ENCODE results near the gene PPEF1.
"Not testable (repeated sequence)": the region's sequence is repeated elsewhere in the genome, so short reads cannot be mapped to it uniquely, and the experiment has no call there.

PPEF1 gene

DNA sequence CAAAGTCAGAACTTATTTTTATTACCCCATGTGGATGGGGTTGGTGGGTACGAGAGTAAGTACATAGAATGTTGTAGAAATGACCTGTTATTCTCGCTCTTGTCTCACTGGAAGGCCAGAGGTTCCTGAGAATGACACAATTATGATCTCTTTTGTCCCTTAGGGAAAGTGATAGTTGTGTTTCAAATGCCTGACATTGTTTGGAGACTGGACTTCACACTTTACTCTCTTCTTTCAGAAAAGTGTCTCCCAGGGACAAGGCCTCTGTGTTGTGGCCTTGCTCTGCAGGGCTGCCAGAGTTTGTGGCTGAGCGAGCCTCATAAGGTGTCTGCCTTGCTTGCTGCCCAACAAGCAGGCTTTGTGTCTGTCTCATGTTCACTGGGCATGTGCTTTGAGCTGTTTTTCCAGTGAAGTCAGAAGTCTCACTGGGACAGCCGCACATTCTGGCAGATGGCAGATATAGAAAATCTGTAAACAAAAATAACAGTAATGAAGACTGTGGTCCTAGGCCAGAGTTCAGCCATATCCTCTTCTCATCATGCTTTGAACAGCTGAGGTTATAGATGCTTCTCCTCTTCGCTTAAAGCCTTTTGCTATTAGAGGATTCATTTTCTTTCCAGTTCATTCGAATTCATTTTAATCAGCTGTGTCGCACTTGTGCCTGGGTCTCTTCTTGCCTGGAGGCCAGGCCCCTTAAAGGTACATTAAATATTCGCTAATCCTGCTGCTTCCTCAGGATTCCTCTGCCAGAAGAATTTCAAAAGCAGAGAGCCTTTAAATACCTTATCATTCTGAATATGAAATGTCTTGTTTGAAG, 14.4 kb downstream of the PPEF1 start:
- Histone ChIP-seq H3K4me3 (no peak overlapping the region), H3K9me3 (replicated peaks in 1 of 11) (no peaks in the 10 kb centered on the region), H4K20me1 (no peaks in the 10 kb centered on the region), H3K4me2 (no peak overlapping the region), H3K27me3 (peaks cover 21 to 75% (median 50%) of the 10 kb centered on the region in 11 experiments), H3K27ac (no peak overlapping the region), H3K4me1 (peaks cover 0 to 9% (median 6%) of the 10 kb centered on the region in 10 experiments; a peak in 8 of 20 replicates), H3K36me3 (no peaks in the 10 kb centered on the region), H3K9ac (no peak overlapping the region)
- TF ChIP-seq Cebpa-rat (IDR thresholded peaks at IDR 0.05): no peak

DNA sequence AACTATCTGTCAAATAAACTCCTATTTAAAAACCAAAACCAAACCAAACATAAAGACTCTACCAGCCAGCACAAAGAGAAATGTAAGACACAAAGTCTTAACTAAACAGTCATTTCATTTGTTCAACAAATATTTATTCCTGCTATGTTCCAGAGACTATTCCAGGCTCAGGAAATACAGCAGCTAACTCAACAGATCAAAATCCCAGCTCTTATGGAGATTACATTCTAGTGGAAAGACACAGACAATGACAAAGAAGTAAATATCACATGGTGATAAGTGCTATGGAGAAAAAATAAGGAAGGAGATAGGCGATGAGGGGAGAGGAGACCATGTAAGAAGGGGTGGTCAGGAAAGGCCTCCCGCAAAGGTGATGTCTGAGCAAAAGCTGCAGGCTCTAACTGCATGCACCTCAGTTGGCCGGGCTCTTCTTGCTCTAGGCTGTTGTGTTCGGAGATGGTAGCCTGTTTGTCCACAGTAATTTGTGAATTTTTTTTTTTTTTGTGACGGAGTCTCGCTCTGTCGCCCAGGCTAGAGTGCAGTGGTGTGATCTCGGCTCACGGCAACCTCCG, 15.1 kb downstream of the PPEF1 start:
- Histone ChIP-seq H3K36me3 (no peaks in the 10 kb centered on the region), H3K9me3 (replicated peaks in 1 of 11) (peaks cover 0 to 5% (median 0%) of the 10 kb centered on the region in 11 experiments; a peak in 1 of 22 replicates), H3K9ac (no peak overlapping the region), H3K4me1 (peaks cover 0 to 9% (median 6%) of the 10 kb centered on the region in 10 experiments; a peak in 8 of 20 replicates), H3K27ac (no peak overlapping the region), H3K4me2 (no peak overlapping the region), H3K27me3 (peaks cover 19 to 75% (median 52%) of the 10 kb centered on the region in 11 experiments), H4K20me1 (no peaks in the 10 kb centered on the region), H3K4me3 (no peak overlapping the region)
- TF ChIP-seq Cebpa-rat (IDR thresholded peaks at IDR 0.05): no peak

DNA sequence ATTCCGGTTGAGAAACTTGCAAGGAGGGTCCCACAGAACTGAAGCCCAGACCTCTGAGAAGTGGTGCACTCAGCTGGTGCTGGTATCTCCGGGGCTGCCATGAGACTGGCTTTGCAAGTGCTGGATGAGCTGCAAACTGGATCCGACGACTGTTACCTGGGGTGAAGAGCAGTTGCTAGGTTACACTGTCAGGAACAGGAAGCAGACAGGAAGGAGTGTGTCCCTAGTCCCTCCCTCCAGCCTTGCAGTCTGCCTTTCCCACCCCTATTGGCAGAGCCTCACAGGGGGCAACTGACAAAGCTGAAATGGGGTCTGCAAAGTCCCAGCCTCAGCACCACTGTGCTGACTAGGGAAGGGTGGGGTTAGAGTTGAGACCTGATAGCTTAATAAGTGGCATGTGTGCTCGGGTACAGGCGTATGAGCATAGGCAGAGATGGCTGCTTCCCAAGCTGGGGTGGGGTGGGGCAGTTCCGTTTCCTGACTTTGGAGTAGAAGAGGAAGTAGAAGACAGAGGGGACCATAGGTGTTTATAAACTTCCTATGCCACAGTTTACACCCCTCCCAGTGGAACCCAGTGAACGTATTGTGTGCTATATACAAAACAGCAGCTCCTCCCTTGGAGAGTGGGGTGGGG, 18.0 kb downstream of the PPEF1 start:
- H3K4me1 ChIP-seq: peaks cover 0 to 9% (median 6%) of the 10 kb centered on the region in 10 experiments; a peak in 8 of 20 replicates
- no peaks in the 10 kb centered on the region for H3K36me3 ChIP-seq
- H3K4me3 ChIP-seq: no peak overlapping the region
- H3K9me3 ChIP-seq (replicated peaks in 1 of 11): peaks cover 0 to 10% (median 0%) of the 10 kb centered on the region in 11 experiments; a peak in 3 of 22 replicates
- peak overlapping the region in 8 of 11 experiments; percentile 7 to 49 (median 28); a peak in 8 of 22 replicates for H3K4me2 ChIP-seq
- TF ChIP-seq Cebpa-rat (IDR thresholded peaks at IDR 0.05): no peak
- H4K20me1 ChIP-seq: no peaks in the 10 kb centered on the region
- no peak overlapping the region for H3K9ac ChIP-seq
- no peak overlapping the region for H3K27ac ChIP-seq
- peaks cover 25 to 77% (median 60%) of the 10 kb centered on the region in 11 experiments; a peak in 21 of 22 replicates for H3K27me3 ChIP-seq

DNA sequence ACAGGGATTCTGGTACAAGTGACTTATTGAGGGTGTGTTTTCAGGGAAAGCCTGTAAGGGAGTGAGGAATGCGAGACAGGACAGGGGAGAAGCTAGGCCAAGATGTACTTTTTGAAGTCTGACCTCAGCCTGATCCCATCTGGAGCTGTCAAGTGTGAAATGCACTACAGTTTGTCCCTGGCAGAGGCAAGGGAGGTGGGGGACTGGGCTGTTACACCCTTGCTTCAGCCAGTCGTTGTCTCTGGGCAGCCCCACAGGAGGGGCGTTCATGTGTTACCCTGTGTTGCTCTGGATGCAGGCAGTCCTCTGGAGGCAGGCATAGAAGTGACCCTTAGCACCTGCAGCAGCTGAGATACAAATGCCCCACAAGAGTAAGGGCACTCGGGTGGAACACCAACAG, 25.8 kb downstream of the PPEF1 start:
- TF ChIP-seq Cebpa-rat (IDR thresholded peaks at IDR 0.05): no peak
- Histone ChIP-seq H3K36me3 (no peaks in the 10 kb centered on the region), H3K4me1 (no peaks in the 10 kb centered on the region), H3K9ac (no peak overlapping the region), H3K4me2 (no peak overlapping the region), H3K4me3 (no peak overlapping the region), H3K27ac (no peak overlapping the region), H3K27me3 (peaks cover 6 to 33% (median 28%) of the 10 kb centered on the region in 11 experiments; a peak in 20 of 22 replicates), H3K9me3 (replicated peaks in 1 of 11) (peaks cover 0 to 5% (median 0%) of the 10 kb centered on the region in 11 experiments; a peak in 3 of 22 replicates), H4K20me1 (no peaks in the 10 kb centered on the region)

DNA sequence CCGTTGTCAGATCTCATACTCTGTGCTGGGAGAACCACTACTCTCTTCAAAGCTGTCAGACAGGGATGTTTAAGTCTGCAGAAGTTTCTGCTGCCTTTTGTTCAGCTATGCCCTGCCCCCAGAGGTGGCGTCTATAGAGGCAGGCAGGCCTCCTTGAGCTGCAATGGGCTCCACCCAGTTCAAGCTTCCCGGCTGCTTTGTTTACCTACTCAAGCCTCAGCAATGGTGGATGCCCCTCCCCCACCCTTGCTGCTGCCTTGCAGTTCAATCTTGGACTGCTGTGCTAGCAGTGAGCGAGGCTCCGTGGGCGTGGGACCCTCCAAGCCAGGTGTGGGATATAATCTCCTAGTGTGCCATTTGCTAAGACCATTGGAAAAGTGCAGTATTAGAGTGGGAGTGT, 32.2 kb downstream of the PPEF1 start:
- not testable (repeated sequence) for H3K9ac ChIP-seq; H4K20me1 ChIP-seq; H3K4me2 ChIP-seq; H3K4me3 ChIP-seq; H3K36me3 ChIP-seq; H3K27ac ChIP-seq; H3K4me1 ChIP-seq; H3K9me3 ChIP-seq (replicated peaks in 1 of 11)
- H3K27me3 ChIP-seq: peaks cover 0 to 28% (median 13%) of the 10 kb centered on the region in 11 experiments; a peak in 13 of 22 replicates

DNA sequence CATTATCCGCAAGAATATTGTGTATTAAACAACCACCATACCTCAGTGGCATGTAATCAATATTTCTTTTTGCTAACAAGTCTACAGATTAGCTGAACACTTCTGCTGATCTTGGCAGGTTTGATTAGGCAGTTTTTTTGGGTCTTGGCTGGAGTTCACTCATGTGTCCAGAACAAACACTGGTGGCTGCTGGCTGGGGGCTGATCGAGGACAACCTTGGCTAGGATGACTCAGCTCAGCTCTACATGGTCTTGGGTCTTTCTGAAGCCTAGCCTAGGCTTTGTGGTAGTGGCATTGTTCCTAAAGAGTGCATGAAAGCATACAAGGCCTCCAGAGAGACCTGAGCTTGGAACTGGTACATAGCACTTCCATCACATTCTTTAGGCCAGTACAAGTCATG, 41.1 kb downstream of the PPEF1 start:
- Histone ChIP-seq H3K9ac (no peak overlapping the region), H3K9me3 (replicated peaks in 1 of 11) (peaks cover 0 to 16% (median 0%) of the 10 kb centered on the region in 11 experiments; a peak in 6 of 22 replicates), H3K4me1 (no peaks in the 10 kb centered on the region), H3K4me3 (no peak overlapping the region), H3K27me3 (peaks cover 18 to 80% (median 61%) of the 10 kb centered on the region in 11 experiments), H3K36me3 (no peaks in the 10 kb centered on the region), H4K20me1 (no peaks in the 10 kb centered on the region), H3K27ac (no peak overlapping the region), H3K4me2 (no peak overlapping the region)
- TF ChIP-seq Cebpa-rat (IDR thresholded peaks at IDR 0.05): no peak

DNA sequence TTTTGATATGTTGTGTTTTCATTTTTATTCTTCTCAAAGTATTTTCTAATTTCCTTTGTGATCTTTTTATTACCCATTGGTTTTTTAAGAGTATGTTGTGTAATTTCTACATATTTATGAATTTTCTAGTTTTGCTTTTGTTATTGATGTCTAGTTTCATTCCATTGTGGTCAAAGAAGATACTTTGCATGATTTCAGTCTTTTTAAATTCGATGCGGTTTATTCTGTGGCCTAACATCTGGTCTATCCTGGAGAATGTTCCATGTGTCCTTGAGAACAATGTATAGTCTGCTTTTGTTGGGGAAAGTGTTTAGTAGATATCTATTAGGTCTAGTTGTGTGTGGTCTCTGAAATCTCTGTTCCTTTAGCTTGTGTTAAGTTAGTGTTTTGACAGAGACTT, 46.2 kb downstream of the PPEF1 start:
- H3K4me2 ChIP-seq: no peak overlapping the region

DNA sequence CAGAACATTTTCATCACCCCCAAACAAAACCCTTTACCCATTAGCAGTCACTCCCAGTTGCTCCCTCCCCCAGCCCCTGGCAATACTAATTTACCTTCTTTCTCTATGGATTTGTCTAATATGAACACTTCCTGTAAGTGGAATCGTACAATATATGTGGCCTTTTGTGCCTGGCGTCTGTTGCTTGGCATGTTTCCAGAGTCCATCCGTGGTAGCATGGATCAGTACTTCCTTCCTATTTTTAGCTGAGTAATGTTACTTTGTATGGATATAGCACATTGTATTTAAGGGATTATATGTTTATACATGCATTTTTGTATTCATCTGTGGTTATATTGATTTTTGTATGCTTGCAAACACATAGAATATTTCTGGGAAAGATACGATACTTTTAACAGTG, 48.2 kb downstream of the PPEF1 start:
- no peak overlapping the region for H3K4me2 ChIP-seq
- TF ChIP-seq Cebpa-rat (IDR thresholded peaks at IDR 0.05): no peak
- no peaks in the 10 kb centered on the region for H4K20me1 ChIP-seq
- peaks cover 0 to 13% (median 0%) of the 10 kb centered on the region in 11 experiments; a peak in 5 of 22 replicates for H3K9me3 ChIP-seq (replicated peaks in 1 of 11)
- no peak overlapping the region for H3K27ac ChIP-seq
- no peak overlapping the region for H3K9ac ChIP-seq
- no peaks in the 10 kb centered on the region for H3K4me1 ChIP-seq
- no peak overlapping the region for H3K4me3 ChIP-seq
- H3K27me3 ChIP-seq: peaks cover 14 to 77% (median 66%) of the 10 kb centered on the region in 11 experiments; a peak in 21 of 22 replicates
- H3K36me3 ChIP-seq: no peaks in the 10 kb centered on the region

More for the DNA sequence above, 46.2 kb downstream of the PPEF1 start:
- H3K27me3 ChIP-seq: peaks cover 25 to 91% (median 73%) of the 10 kb centered on the region in 11 experiments
- no peaks in the 10 kb centered on the region for H4K20me1 ChIP-seq
- no peak overlapping the region for H3K27ac ChIP-seq
- no peak for TF ChIP-seq Cebpa-rat (IDR thresholded peaks at IDR 0.05)
- H3K9me3 ChIP-seq (replicated peaks in 1 of 11): peaks cover 0 to 13% (median 0%) of the 10 kb centered on the region in 11 experiments; a peak in 5 of 22 replicates
- no peaks in the 10 kb centered on the region for H3K4me1 ChIP-seq
- no peaks in the 10 kb centered on the region for H3K36me3 ChIP-seq
- H3K4me3 ChIP-seq: no peak overlapping the region
- no peak overlapping the region for H3K9ac ChIP-seq
